OCI-LY3 (cell line): ENCODE measurements around the gene ZRANB2.

Experiments
- H2AFZ ChIP-seq: fragments of 200-600, 300-600 bp; shearing (Covaris generic); 2 replicates; pipeline ENCODE4 v1.6.0; 2014; ENCODE audit warnings: antibody characterized with exemption, low read depth, low read length
- H3K27ac ChIP-seq: fragments of 200-600, 300-600 bp; sonication (generic); 2 replicates; pipeline ENCODE4 v1.5.1; 2014; ENCODE audit warnings: mild to moderate bottlenecking, low read length, moderate library complexity, mixed read lengths
- H3K27me3 ChIP-seq: fragments of 200-600, 300-600 bp; sonication (generic); 2 replicates; pipeline ENCODE4 v1.6.1; 2014; ENCODE audit warnings: low read depth, low read length, mixed read lengths
- H3K36me3 ChIP-seq: fragments of 200-600, 300-600 bp; sonication (generic); replicated peaks from 2 replicates; pipeline ENCODE3; 2014; ENCODE audit warnings: low read depth, low read length, mixed read lengths
- H3K4me1 ChIP-seq: fragments of 300-600, 200-600 bp; sonication (generic); 2 replicates; pipeline ENCODE4 v1.6.1; 2014; ENCODE audit warnings: low read length, mixed read lengths
- H3K4me2 ChIP-seq: fragments of 200-600, 300-600 bp; sonication (generic); 2 replicates; pipeline ENCODE4 v1.6.1; 2014; ENCODE audit warnings: low read length, mixed read lengths
- H3K4me3 ChIP-seq: fragments of 300-600, 200-600 bp; sonication (generic); 2 replicates; pipeline ENCODE4 v1.5.1; 2014; ENCODE audit warnings: antibody characterized with exemption, mild to moderate bottlenecking, low read length, moderate library complexity
- H3K79me2 ChIP-seq: fragments of 300-600, 200-600 bp; shearing (Covaris generic); 2 replicates; pipeline ENCODE4 v1.6.1; 2014; ENCODE audit warnings: mild to moderate bottlenecking, low read length, mixed read lengths
- H3K9ac ChIP-seq: fragments of 300-600, 200-600 bp; shearing (Covaris generic); 2 replicates; pipeline ENCODE4 v1.6.0; 2014; ENCODE audit warnings: mild to moderate bottlenecking, low read length, moderate library complexity
- H3K9me3 ChIP-seq: fragments of 200-600, 300-600 bp; shearing (Covaris generic); 2 replicates; pipeline ENCODE4 v1.6.1; 2014; ENCODE audit warnings: low read length, mixed read lengths; ENCODE audit not compliant: insufficient read depth
- H4K20me1 ChIP-seq: fragments of 200-600, 300-600 bp; sonication (generic); 2 replicates; pipeline ENCODE4 v1.6.1; 2016; ENCODE audit warnings: low read length, mixed read lengths; ENCODE audit not compliant: insufficient read depth
- CTCF ChIP-seq: fragments of 200-600, 300-600 bp; sonication (generic); IDR thresholded peaks from 2 replicates; pipeline ENCODE4 v1.5.1; 2014; ENCODE audit warnings: antibody characterized with exemption, low read length, low read depth
- EZH2phosphoT487 ChIP-seq: fragments of 200-600 bp; shearing (Covaris generic); IDR thresholded peaks from 2 replicates; pipeline ENCODE4 v1.6.1; 2018; ENCODE audit warnings: antibody characterized with exemption, mixed run types, low read depth

ZRANB2 gene

GRCh38 chr1:71046891-71047634 is 33.8 kb downstream of the ZRANB2 start:
- H4K20me1 ChIP-seq: no peaks in the 10 kb centered on the region
- H3K4me3 ChIP-seq: no peak overlapping the region
- no peaks in the 10 kb centered on the region for H3K4me1 ChIP-seq
- H2AFZ ChIP-seq: no peak overlapping the region
- H3K27me3 ChIP-seq: no peaks in the 10 kb centered on the region
- no peak overlapping the region for H3K4me2 ChIP-seq
- TF ChIP-seq CTCF: no peak
- TF ChIP-seq EZH2phosphoT487: no peak
- no peaks in the 10 kb centered on the region for H3K79me2 ChIP-seq
- H3K9me3 ChIP-seq: no peaks in the 10 kb centered on the region
- no peaks in the 10 kb centered on the region for H3K36me3 ChIP-seq
- H3K9ac ChIP-seq: no peak overlapping the region
- no peak overlapping the region for H3K27ac ChIP-seq

- Histone ChIP-seq H3K9ac (no peak overlapping the region), H3K27ac (no peak overlapping the region), H3K4me3 (no peak overlapping the region), H3K36me3 (no peaks in the 10 kb centered on the region), H3K4me2 (no peak overlapping the region), H2AFZ (no peak overlapping the region), H3K27me3 (no peaks in the 10 kb centered on the region), H4K20me1 (no peaks in the 10 kb centered on the region), H3K4me1 (no peaks in the 10 kb centered on the region), H3K9me3 (no peaks in the 10 kb centered on the region), H3K79me2 (no peaks in the 10 kb centered on the region)
- no peak for TF ChIP-seq EZH2phosphoT487
- no peak for TF ChIP-seq CTCF
Measured at GRCh38 chr1:71045463-71046028, 35.3 kb downstream of the ZRANB2 start.

GRCh38 chr1:71044833-71045232 is 36.0 kb downstream of the ZRANB2 start:
- no peak for TF ChIP-seq EZH2phosphoT487
- H3K27ac ChIP-seq: no peak overlapping the region
- H3K4me3 ChIP-seq: no peak overlapping the region
- H3K79me2 ChIP-seq: no peaks in the 10 kb centered on the region
- H3K36me3 ChIP-seq: no peaks in the 10 kb centered on the region
- H3K9ac ChIP-seq: no peak overlapping the region
- H3K9me3 ChIP-seq: no peaks in the 10 kb centered on the region
- no peaks in the 10 kb centered on the region for H3K27me3 ChIP-seq
- H2AFZ ChIP-seq: no peak overlapping the region
- H3K4me2 ChIP-seq: no peak overlapping the region
- no peaks in the 10 kb centered on the region for H4K20me1 ChIP-seq
- H3K4me1 ChIP-seq: no peaks in the 10 kb centered on the region

- H3K79me2 ChIP-seq: no peaks in the 10 kb centered on the region
- no peaks in the 10 kb centered on the region for H3K27me3 ChIP-seq
- no peak overlapping the region for H3K9ac ChIP-seq
Measured at GRCh38 chr1:71043065-71043464, 37.8 kb downstream of the ZRANB2 start.

More at GRCh38 chr1:71043065-71043464, 37.8 kb downstream of the ZRANB2 start:
- Histone ChIP-seq H3K27ac (no peak overlapping the region), H3K9me3 (no peaks in the 10 kb centered on the region), H3K4me1 (no peaks in the 10 kb centered on the region), H3K4me3 (no peak overlapping the region), H2AFZ (no peak overlapping the region), H4K20me1 (no peaks in the 10 kb centered on the region), H3K4me2 (no peak overlapping the region), H3K36me3 (no peaks in the 10 kb centered on the region)
- TF ChIP-seq EZH2phosphoT487: no peak
- TF ChIP-seq CTCF: no peak
